Measurements from ENCODE around the gene ZBTB24. TPM values are rescaled to one million over a fixed set of nuclear protein-coding genes. Genes with fewer than 3 reads are reported as not detected.

ZBTB24 gene
- total RNA-seq, 2 donors from 2014 or later = 8.2 to 12.8 TPM

DNA sequence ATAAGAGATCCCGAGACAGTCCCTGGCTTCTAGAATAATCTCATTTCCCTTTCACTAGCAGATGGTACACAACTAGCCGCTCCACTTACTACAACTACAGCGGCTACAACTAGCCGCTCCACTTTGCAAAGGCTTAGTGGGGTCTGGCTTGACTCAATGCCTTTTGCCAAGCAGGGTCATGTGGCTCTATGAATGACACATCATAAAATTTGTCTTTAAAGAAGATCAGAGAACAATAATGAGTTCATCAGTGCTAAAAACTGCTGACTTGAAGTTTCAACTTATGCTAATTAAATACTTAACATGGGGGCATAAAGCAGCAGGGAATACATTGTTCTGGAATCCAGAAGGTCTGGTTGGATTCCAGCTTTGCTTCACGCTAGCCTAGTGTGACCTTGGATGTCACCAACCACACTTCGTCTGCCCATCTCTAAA is 25.4 kb downstream of the ZBTB24 start:
- Histone ChIP-seq H3K4me1 (replicated peaks) (no peaks in the 10 kb centered on the region), H3K27ac (no peak overlapping the region), H3K4me3 (no peak overlapping the region), H3K27me3 (replicated peaks; ENCODE audit: insufficient read depth) (no peaks in the 10 kb centered on the region), H3K36me3 (no peaks in the 10 kb centered on the region), H3K9me3 (no peaks in the 10 kb centered on the region)
- TF ChIP-seq CTCF (IDR thresholded peaks at IDR 0.05) = no peak
- TF ChIP-seq POLR2A (IDR thresholded peaks at IDR 0.05) = no peak
- no peak for TF ChIP-seq POLR2AphosphoS5 (IDR thresholded peaks at IDR 0.05)
- intact Hi-C loops (cut with DNase I) = no loop called here
- DNase-seq (ENCODE audit: low spot score) = no peak
- 81% methylated on average over 6 of the region's 6 CpGs for whole genome bisulfite sequencing

DNA sequence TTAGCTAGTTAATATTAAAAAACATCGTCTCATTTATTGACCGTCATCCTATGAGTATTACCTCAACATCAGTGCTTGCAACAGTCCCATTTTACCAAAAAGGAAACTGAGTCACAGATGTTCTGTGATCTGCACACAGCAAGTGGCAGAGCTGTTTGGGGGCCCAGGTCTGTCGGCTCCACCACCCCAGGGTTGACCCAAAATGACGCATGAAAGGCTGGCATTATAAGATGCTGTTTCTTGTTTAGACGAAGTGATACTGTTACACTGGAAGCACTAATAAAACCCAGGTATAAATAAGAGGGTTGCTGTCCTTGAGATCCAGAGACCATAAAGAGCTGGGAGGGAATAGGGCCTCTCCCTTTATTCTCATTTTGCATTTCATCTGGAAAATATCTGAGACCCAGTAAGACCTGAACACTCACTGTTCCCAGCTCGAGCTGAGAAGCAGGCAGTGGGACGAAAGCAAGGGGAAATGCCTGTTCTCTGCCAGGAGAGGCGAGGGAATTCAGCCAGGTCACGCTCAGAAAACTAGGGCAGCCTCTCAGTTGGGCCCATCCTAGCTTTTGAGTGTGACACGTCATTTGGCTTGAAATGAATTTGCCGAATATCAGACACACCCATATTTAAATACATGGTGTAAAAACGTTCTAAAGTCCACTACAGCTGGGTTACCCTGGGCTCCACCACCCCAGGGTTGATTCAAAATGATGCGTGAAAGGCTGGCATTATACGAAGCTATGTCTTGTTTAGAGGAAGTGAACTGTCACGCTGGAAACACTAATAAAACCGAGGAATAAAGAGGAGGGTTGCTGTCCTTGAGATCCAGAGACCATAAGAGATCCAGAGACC is 26.1 kb downstream of the ZBTB24 start:
- peak overlapping the region in 1 of 2 donors; percentile 49 for H3K27ac ChIP-seq
- no peaks in the 10 kb centered on the region for H3K4me1 ChIP-seq (replicated peaks)
- no peaks in the 10 kb centered on the region for H3K36me3 ChIP-seq
- TF ChIP-seq POLR2A (IDR thresholded peaks at IDR 0.05) (no peak), CTCF (IDR thresholded peaks at IDR 0.05) (no peak), POLR2AphosphoS5 (IDR thresholded peaks at IDR 0.05) (no peak)
- intact Hi-C loops (cut with DNase I) = no loop called here
- no peaks in the 10 kb centered on the region for H3K27me3 ChIP-seq (replicated peaks; ENCODE audit: insufficient read depth)
- H3K9me3 ChIP-seq = no peaks in the 10 kb centered on the region
- H3K4me3 ChIP-seq = peak overlapping the region in 1 of 2 donors; percentile 65
- no peak for DNase-seq (ENCODE audit: low spot score)
- WGBS = 60% methylated on average over 16 of the region's 16 CpGs

DNA sequence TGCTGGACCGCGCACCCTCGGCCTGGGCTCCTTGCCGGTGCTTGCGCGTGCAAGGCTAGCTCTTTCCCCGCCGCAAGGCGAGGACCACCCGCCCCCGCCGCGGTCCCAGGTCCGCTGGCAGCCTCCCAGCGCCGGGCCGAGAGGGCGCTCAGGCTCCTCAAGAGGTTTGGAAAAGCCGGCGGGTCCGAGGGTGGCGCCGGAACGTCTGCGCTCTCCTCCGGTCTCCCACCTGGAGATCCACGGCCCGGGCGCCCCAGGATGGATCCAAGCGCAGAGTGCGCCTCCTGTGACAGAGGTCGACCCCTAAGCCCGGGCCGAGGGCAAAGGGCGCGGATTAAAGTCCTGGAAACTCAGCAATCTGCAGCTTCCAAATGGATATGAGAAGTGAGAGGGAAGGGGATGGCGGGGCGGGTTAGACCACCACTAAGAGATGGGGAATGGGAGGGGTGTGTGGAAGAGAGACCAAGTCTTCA is 26.9 kb downstream of the ZBTB24 start:
- no peaks in the 10 kb centered on the region for H3K36me3 ChIP-seq
- intact Hi-C loops (cut with DNase I) = no loop called here
- TF ChIP-seq POLR2A (IDR thresholded peaks at IDR 0.05) (no peak), POLR2AphosphoS5 (IDR thresholded peaks at IDR 0.05) (no peak), CTCF (IDR thresholded peaks at IDR 0.05) (no peak)
- H3K4me1 ChIP-seq (replicated peaks) = no peaks in the 10 kb centered on the region
- 8% methylated on average over 25 of the region's 38 CpGs for WGBS
- H3K27me3 ChIP-seq (replicated peaks; ENCODE audit: insufficient read depth) = no peaks in the 10 kb centered on the region
- H3K27ac ChIP-seq = peak overlapping the region; percentile 49 to 69
- DNase-seq (ENCODE audit: low spot score) = no peak
- H3K4me3 ChIP-seq = peak overlapping the region; percentile 64 to 65
- H3K9me3 ChIP-seq = no peaks in the 10 kb centered on the region

DNA sequence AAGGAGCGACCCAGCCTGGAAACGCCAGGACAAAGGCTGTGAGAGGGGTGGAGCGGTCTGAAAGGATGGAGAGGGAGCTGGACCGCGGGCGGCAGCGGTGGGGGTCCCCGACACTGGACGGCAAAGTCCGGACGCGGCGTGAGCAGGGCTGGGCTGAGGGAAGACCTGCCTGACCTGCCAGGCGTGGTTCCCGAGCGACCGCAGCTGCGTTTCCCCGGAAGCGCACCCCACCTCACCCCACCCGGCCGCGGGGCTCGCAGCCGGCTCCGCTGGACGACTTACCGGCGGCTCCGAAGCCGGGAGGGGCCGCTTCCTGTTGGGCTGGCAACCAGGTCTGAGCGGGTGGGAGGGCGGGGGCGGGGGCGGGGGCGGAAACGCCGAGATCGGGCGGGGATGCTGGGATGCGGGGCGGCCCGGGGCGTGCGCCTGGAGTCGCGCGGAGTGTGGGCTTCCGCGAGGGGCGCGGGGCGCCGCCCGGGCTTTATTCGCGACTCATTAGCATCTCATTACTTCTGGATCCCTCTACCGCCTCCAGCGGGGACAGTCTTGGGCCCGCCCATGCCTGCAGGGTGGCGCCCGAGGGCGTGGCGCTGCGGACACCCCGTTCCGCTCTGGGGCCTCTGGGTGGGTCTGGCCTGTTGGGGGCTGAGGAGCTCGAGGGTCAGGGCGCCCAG is 27.4 kb downstream of the ZBTB24 start, which contains the start of gene MICAL1:
MICAL1 (minus strand) TSS at position 336 of the 674 bp plus-strand sequence. CDS start 1,576 bp downstream, outside the sequence.
- peak in 2 of 4 experiments; percentile 24 to 32 for TF ChIP-seq CTCF (IDR thresholded peaks at IDR 0.05)
- TF ChIP-seq POLR2A (IDR thresholded peaks at IDR 0.05) = peak; percentile 25
- no peak for TF ChIP-seq POLR2AphosphoS5 (IDR thresholded peaks at IDR 0.05)
- intact Hi-C loops (cut with DNase I) = no loop called here
- DNase-seq (ENCODE audit: low spot score) = peak; percentile 41
- H3K4me3 ChIP-seq = peak within 1 kb of the TSS; percentile 64 to 65
- H3K27ac ChIP-seq = peak within 1 kb of the TSS; percentile 49 to 69
- H3K27me3 ChIP-seq (replicated peaks; ENCODE audit: insufficient read depth) = no peaks in the 10 kb centered on the region
- WGBS = under 1% methylated on average over 55 of the region's 70 CpGs
- no peaks in the 10 kb centered on the region for H3K4me1 ChIP-seq (replicated peaks)
- H3K9me3 ChIP-seq = no peaks in the 10 kb centered on the region
- H3K36me3 ChIP-seq = no peaks in the 10 kb centered on the region

Data from prostate gland (tissue), 2 donors.